ENCODE data around the gene DPP6. TPM values are rescaled to one million over a fixed set of nuclear protein-coding genes. Genes with fewer than 3 reads are reported as not detected.

DPP6 gene
- total RNA-seq, 1 experiment from 2014 or later, result not detected

GRCh38 chr7:154217688-154218340 is 165.6 kb downstream of the DPP6 start:
- peaks cover 82% of the 10 kb centered on the region for H3K36me3 Mint-ChIP-seq
- peaks cover 6% of the 10 kb centered on the region for H3K27me3 Mint-ChIP-seq (ENCODE audit: low read depth)
- TF ChIP-seq E2F4 (CRISPR knock-in tag; IDR thresholded peaks at IDR 0.05; ENCODE audit: borderline replicate concordance, low read depth), result no peak
- TF ChIP-seq ZNF219 (CRISPR knock-in tag; IDR thresholded peaks at IDR 0.05; ENCODE audit: borderline replicate concordance), result no peak
- no peak for TF ChIP-seq ZNF121 (CRISPR knock-in tag; IDR thresholded peaks at IDR 0.05)
- no peak for TF ChIP-seq GABPB1 (CRISPR knock-in tag; IDR thresholded peaks at IDR 0.05)
- TF ChIP-seq ATF3 (CRISPR knock-in tag; conservative IDR thresholded peaks at IDR 0.05), result no peak
- ATAC-seq (no peak), DNase-seq (ENCODE audit: low spot score) (no peak)
- ChIA-PET POLR2A (no interaction called here), CTCF (no interaction called here)
- H3K4me1 Mint-ChIP-seq, result no peaks in the 10 kb centered on the region
- no peak overlapping the region for H3K27ac Mint-ChIP-seq
- H3K9me3 Mint-ChIP-seq, result peaks cover 85% of the 10 kb centered on the region
- no peak overlapping the region for H3K4me3 Mint-ChIP-seq

- Mint-ChIP-seq H3K36me3 (peaks cover 73% of the 10 kb centered on the region), H3K4me3 (no peak overlapping the region), H3K9me3 (peaks cover 83% of the 10 kb centered on the region), H3K27ac (no peak overlapping the region), H3K27me3 (ENCODE audit: low read depth) (peaks cover 9% of the 10 kb centered on the region; the same call in 1 of the 2 replicates), H3K4me1 (no peaks in the 10 kb centered on the region)
- ChIA-PET CTCF (no interaction called here), POLR2A (no interaction called here)
- DNase-seq (ENCODE audit: low spot score) (no peak), ATAC-seq (no peak)
- no peak for TF ChIP-seq ZNF396 (CRISPR knock-in tag; IDR thresholded peaks at IDR 0.05; ENCODE audit: borderline replicate concordance)
These were observed 179.5 kb downstream of the DPP6 start for GRCh38 chr7:154231732-154232131.

- no peaks in the 10 kb centered on the region for H3K4me1 Mint-ChIP-seq
- ChIA-PET CTCF (no interaction called here), POLR2A (no interaction called here)
- peaks cover 9% of the 10 kb centered on the region for H3K27me3 Mint-ChIP-seq (ENCODE audit: low read depth)
- no peak overlapping the region for H3K27ac Mint-ChIP-seq
- no peak for ATAC-seq
- peaks cover 72% of the 10 kb centered on the region for H3K36me3 Mint-ChIP-seq
- H3K9me3 Mint-ChIP-seq, result peaks cover 82% of the 10 kb centered on the region
- DNase-seq (ENCODE audit: low spot score), result no peak
- no peak overlapping the region for H3K4me3 Mint-ChIP-seq
- TF ChIP-seq GRHL2 (CRISPR knock-in tag; IDR thresholded peaks at IDR 0.05; ENCODE audit: insufficient replicate concordance, severe bottlenecking), result no peak
- TF ChIP-seq PRDM15 (CRISPR knock-in tag; IDR thresholded peaks at IDR 0.05), result no peak
- no peak for TF ChIP-seq TP53 (CRISPR knock-in tag; IDR thresholded peaks at IDR 0.05)
- TF ChIP-seq ZNF416 (CRISPR knock-in tag; IDR thresholded peaks at IDR 0.05), result no peak
- TF ChIP-seq RORB (CRISPR knock-in tag; IDR thresholded peaks at IDR 0.05), result no peak
- no peak for TF ChIP-seq GTF2I (CRISPR knock-in tag; conservative IDR thresholded peaks at IDR 0.05)
- no peak for TF ChIP-seq HMGA2 (CRISPR knock-in tag; IDR thresholded peaks at IDR 0.05)
These were observed 180.5 kb downstream of the DPP6 start for GRCh38 chr7:154232700-154233099.

GRCh38 chr7:154241988-154242387 is 189.8 kb downstream of the DPP6 start:
- Mint-ChIP-seq H3K9me3 (peaks cover 85% of the 10 kb centered on the region), H3K27ac (no peak overlapping the region), H3K4me3 (no peak overlapping the region), H3K27me3 (ENCODE audit: low read depth) (no peaks in the 10 kb centered on the region; the same call in none of the 2 replicates), H3K36me3 (peaks cover 76% of the 10 kb centered on the region), H3K4me1 (no peaks in the 10 kb centered on the region)
- no peak for DNase-seq (ENCODE audit: low spot score)
- TF ChIP-seq ZNF425 (CRISPR knock-in tag; conservative IDR thresholded peaks at IDR 0.05) (no peak), NFYB (CRISPR knock-in tag; conservative IDR thresholded peaks at IDR 0.05; ENCODE audit: low read depth) (no peak)
- ChIA-PET CTCF (no interaction called here), POLR2A (no interaction called here)
- ATAC-seq, result no peak
